ENCODE data around the gene PTCRA. TPM values are rescaled to one million over a fixed set of nuclear protein-coding genes. Genes with fewer than 3 reads are reported as not detected.

The PTCRA gene, protein sequence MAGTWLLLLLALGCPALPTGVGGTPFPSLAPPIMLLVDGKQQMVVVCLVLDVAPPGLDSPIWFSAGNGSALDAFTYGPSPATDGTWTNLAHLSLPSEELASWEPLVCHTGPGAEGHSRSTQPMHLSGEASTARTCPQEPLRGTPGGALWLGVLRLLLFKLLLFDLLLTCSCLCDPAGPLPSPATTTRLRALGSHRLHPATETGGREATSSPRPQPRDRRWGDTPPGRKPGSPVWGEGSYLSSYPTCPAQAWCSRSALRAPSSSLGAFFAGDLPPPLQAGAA
- total RNA-seq, result not detected in 2 replicates

DNA sequence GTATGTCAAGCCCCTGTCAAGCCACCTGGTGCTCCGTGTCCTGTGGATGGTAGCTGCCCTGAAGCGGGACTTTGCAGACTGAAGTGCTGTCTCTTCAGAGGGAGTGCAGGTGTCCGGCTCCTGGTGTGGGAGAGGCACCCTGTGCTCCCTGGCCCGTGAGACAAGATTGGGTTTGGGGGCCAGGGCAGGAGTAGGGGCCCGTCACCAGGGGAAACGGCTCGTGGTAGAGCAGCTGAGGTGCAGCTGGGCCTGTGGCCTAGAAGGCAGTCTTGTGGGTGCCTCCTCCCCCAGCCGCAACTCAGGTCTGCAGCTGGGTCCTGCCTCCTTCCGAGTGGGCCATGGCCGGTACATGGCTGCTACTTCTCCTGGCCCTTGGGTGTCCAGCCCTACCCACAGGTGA lies at the start of gene PTCRA:
Gene PTCRA (plus strand): TSS at position 322 of the 400 bp plus-strand sequence. CDS start 17 bp downstream, at position 339.

DNA sequence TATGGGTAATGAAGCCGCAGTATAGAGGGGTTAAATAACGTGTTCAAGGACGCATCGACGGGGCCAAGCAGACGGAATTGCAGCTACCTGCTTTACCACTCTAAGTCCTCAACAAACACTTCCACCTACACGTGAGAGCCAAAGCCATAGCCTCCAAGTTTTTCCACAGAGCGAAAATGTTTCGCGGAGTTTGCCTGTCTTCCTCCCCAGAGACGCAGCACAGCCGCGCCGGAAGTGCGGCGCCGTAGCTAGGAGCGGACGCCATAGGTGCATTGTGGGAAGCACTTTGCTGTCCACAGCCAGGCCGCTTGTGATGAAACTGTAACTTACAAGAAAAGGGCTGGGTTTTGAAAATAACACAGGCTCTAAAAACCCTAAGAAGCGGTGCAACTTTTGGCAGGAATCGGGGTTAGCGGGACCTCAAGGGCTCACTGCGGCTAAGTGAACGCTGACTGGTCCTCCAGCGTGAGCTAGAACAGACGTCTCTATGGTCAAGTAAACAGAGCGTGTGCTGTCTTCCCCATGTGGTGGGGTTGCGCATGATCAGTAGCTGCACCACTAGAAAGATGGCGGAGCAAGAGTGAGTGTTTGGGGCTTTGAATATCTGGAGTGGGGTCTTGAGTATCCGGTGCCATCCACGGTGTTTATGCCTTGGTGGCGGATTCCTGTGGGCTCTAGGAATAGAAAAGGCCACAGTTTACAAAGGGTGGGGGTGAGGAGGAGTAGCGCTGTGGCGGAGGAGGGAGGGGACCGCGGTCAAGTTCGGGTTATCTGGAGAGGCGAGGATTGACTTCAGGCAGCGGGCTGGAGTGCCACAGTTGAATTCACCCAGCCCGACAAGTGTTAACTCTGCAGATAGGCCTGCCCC lies 36.2 kb upstream of the PTCRA start, which contains the start of gene RPL7L1:
Gene RPL7L1 (plus strand): TSS at position 245 of the 868 bp plus-strand sequence. CDS start 295 bp downstream, at position 540.

GRCh38 chr6:42928986-42929820 lies 13.3 kb downstream of the PTCRA start, which contains the start of gene CNPY3:
Gene CNPY3 (plus strand): TSS chr6:42929480. CDS start chr6:42929571, 91 bp downstream.

GRCh38 chr6:42960243-42961019 lies 44.6 kb downstream of the PTCRA start, which contains the start of gene GNMT:
Gene GNMT (plus strand): TSS chr6:42960754. CDS start chr6:42960768, 14 bp downstream.

Other genes starting within 250 kb of the PTCRA start
- gene PRPH2, start 193.5 kb upstream of the PTCRA start, total RNA-seq, result 0.50 and 0.91 TPM in 2 replicates
- 26.1 and 30.4 TPM in 2 replicates for gene TBCC, start 169.9 kb upstream of the PTCRA start, total RNA-seq
- 8.0 and 8.8 TPM in 2 replicates for gene BICRAL, start 134.0 kb upstream of the PTCRA start, total RNA-seq
- gene RPL7L1, start 36.4 kb upstream of the PTCRA start, total RNA-seq, result 106 and 120 TPM in 2 replicates
- gene CNPY3, start 13.4 kb downstream of the PTCRA start, total RNA-seq, result 49.1 and 62.5 TPM in 2 replicates
- 0.13 and 0.36 TPM in 2 replicates for gene GNMT, start 44.7 kb downstream of the PTCRA start, total RNA-seq
- gene PEX6, start 63.1 kb downstream of the PTCRA start, total RNA-seq, result 35.5 and 61.3 TPM in 2 replicates
- 30.0 and 39.8 TPM in 2 replicates for gene PPP2R5D, start 68.5 kb downstream of the PTCRA start, total RNA-seq
- 49.3 and 53.0 TPM in 2 replicates for gene MEA1, start 97.9 kb downstream of the PTCRA start, total RNA-seq
- gene KLHDC3, start 98.2 kb downstream of the PTCRA start, total RNA-seq, result 59.1 and 86.7 TPM in 2 replicates
- gene RRP36, start 105.6 kb downstream of the PTCRA start, total RNA-seq, result 57.6 and 63.3 TPM in 2 replicates
- gene CUL7, start 137.8 kb downstream of the PTCRA start, total RNA-seq, result 68.9 and 77.8 TPM in 2 replicates
- gene MRPL2, start 143.4 kb downstream of the PTCRA start, total RNA-seq, result 16.3 and 19.5 TPM in 2 replicates
- 19.8 and 24.2 TPM in 2 replicates for gene KLC4, start 143.6 kb downstream of the PTCRA start, total RNA-seq
- 36.5 and 85.2 TPM in 2 replicates for gene PTK7, start 160.3 kb downstream of the PTCRA start, total RNA-seq